B cell (primary cell): ENCODE results near the gene PSTPIP1. TPM values are rescaled to one million over a fixed set of nuclear protein-coding genes. Genes with fewer than 3 reads are reported as not detected.

ENCODE experiments used
- ATAC-seq: fragments of 200-7000 bp; cut with Tn5 transposase; one replicate; pipeline ENCODE4 v1.10.0; 2021; ENCODE audit warnings: low read depth, mild to moderate bottlenecking, moderate number of reproducible peaks, moderate library complexity
- CTCF ChIA-PET: fragments of 350-600 bp; sonication (Branson Sonifier 250); formaldehyde crosslinking; loops from one replicate; lab custom pipeline; 2021; ENCODE audit warnings: antibody characterized with exemption, inconsistent platforms; lab: Charles Lee
- POLR2A ChIA-PET: fragments of 350-600 bp; sonication (Branson Sonifier 250); formaldehyde crosslinking; loops from one replicate; lab custom pipeline; 2021; ENCODE audit warnings: antibody characterized with exemption; lab: Charles Lee
- DNase-seq: peaks from one replicate; pipeline ENCODE4 v3.0.0; 2013
- H2AFZ ChIP-seq: 2 replicates; pipeline ENCODE4 v1.6.1; 2012; ENCODE audit warnings: mild to moderate bottlenecking, low read depth, low read length; ENCODE audit not compliant: insufficient read depth, poor library complexity, severe bottlenecking
- H3K27ac ChIP-seq, 2 donors: 1 replicate in 1 of 2; 2 replicates in 1 of 2; pipeline ENCODE4 v1.5.1; 2012 to 2013; ENCODE audit warnings: low read length in 2 of 2, mild to moderate bottlenecking in 2 of 2, moderate library complexity in 1 of 2
- H3K27me3 ChIP-seq, 4 experiments: fragments of 200-600 bp in 1 of 4; sonication (generic) in 1 of 4; replicated peaks in 1 of 4; 1 replicate in 2 of 4; 2 replicates in 2 of 4; pipeline versions ENCODE4 v1.6.1 to v1.7.0; 2013 to 2016; ENCODE audit warnings: low read length in 3 of 4, mild to moderate bottlenecking in 2 of 4, mixed read lengths in 1 of 4, moderate library complexity in 1 of 4; ENCODE audit not compliant: insufficient read depth in 4 of 4, control insufficient read depth in 3 of 4; ENCODE audit errors: control extremely low read depth in 1 of 4
- H3K36me3 ChIP-seq, 2 experiments: replicated peaks in 1 of 2; 1 replicate in 1 of 2; 2 replicates in 1 of 2; pipeline versions ENCODE4 v1.6.1 to v1.7.1; 2013; ENCODE audit warnings: low read length in 1 of 2; ENCODE audit not compliant: insufficient read depth in 2 of 2, control insufficient read depth in 1 of 2; ENCODE audit errors: control extremely low read depth in 1 of 2, extremely low read depth in 1 of 2
- H3K4me1 ChIP-seq, 2 donors: fragments of 200-600 bp in 1 of 2; sonication (generic) in 1 of 2; 1 replicate in 1 of 2; 2 replicates in 1 of 2; pipeline versions ENCODE4 v1.5.1 to v1.6.1; 2013 to 2017; ENCODE audit warnings: low read length in 2 of 2; ENCODE audit not compliant: control insufficient read depth in 2 of 2, insufficient read depth in 2 of 2
- H3K4me2 ChIP-seq: replicated peaks from 2 replicates; pipeline ENCODE3; 2012; ENCODE audit warnings: mild to moderate bottlenecking, low read depth, low read length; ENCODE audit not compliant: poor library complexity, severe bottlenecking
- H3K4me3 ChIP-seq, 5 experiments: fragments of 200-600 bp in 1 of 5; sonication (generic) in 1 of 5; 1 replicate in 3 of 5; 2 replicates in 2 of 5; pipeline versions ENCODE4 v1.5.1 to v1.7.0; 2011 to 2016; ENCODE audit warnings: low read length in 4 of 5, mild to moderate bottlenecking in 4 of 5, low read depth in 2 of 5, control low read depth in 1 of 5, moderate library complexity in 1 of 5; ENCODE audit not compliant: insufficient read depth in 1 of 5; ENCODE audit errors: control extremely low read depth in 1 of 5, extremely low read depth in 1 of 5
- H3K79me2 ChIP-seq: fragments of 200-600 bp; sonication (generic); one replicate; pipeline ENCODE4 v1.6.0; 2016; ENCODE audit warnings: low read length; ENCODE audit not compliant: control insufficient read depth, insufficient read depth
- H3K9ac ChIP-seq: fragments of 200-600 bp; sonication (generic); 2 replicates; pipeline ENCODE4 v1.6.1; 2017; ENCODE audit warnings: mild to moderate bottlenecking, low read length, moderate library complexity
- H3K9me3 ChIP-seq, 3 donors: one replicate each; pipeline versions ENCODE4 v1.6.1 to v1.7.1; 2013; ENCODE audit warnings: low read length in 2 of 3; ENCODE audit not compliant: control insufficient read depth in 2 of 3, insufficient read depth in 1 of 3; ENCODE audit errors: control extremely low read depth in 1 of 3
- H4K20me1 ChIP-seq: 2 replicates; pipeline ENCODE4 v1.6.0; 2012; ENCODE audit warnings: mild to moderate bottlenecking, low read length; ENCODE audit not compliant: insufficient read depth, control insufficient read depth, poor library complexity, severe bottlenecking
- H3K27ac Mint-ChIP-seq: one replicate; pipeline ENCODE4 v1.8.0; 2021; ENCODE audit warnings: mixed read lengths
- H3K27me3 Mint-ChIP-seq: one replicate; pipeline ENCODE4 v1.8.0; 2021; ENCODE audit warnings: mixed read lengths
- H3K4me1 Mint-ChIP-seq: one replicate; pipeline ENCODE4 v1.8.0; 2021; ENCODE audit warnings: mixed read lengths
- H3K4me3 Mint-ChIP-seq: one replicate; pipeline ENCODE4 v1.8.0; 2021; ENCODE audit warnings: mixed read lengths
- H3K9me3 Mint-ChIP-seq: one replicate; pipeline ENCODE4 v1.8.0; 2022; ENCODE audit warnings: mixed read lengths; ENCODE audit not compliant: insufficient read depth
- EZH2 ChIP-seq: IDR thresholded peaks from 2 replicates; pipeline ENCODE4 v1.6.1; 2012; ENCODE audit warnings: borderline replicate concordance, low read depth, mild to moderate bottlenecking, moderate library complexity, low read length; ENCODE audit not compliant: insufficient read depth, poor library complexity, severe bottlenecking
- WGBS: methylation state at CpG from one replicate; pipeline ENCODE4 v1.1.5; 2013; ENCODE audit warnings: missing lambda C conversion rate; ENCODE audit not compliant: insufficient coverage; 5-methylcytosine and 5-hydroxymethylcytosine counted together
- intact Hi-C: fragments of 100-400 bp; cut with micrococcal nuclease; formaldehyde crosslinking; loops from one replicate; pipeline ENCODE4 v1.10.0; 2022
- polyA plus RNA-seq: library from polyadenylated mRNA; depleted of rRNA; stranded (reverse); fragments of >200 nt; gene quantifications from 2 replicates; pipeline ENCODE4 v1.2.3, GENCODE V29; 2012
- total RNA-seq, 2 donors: library from RNA; stranded (reverse); fragments of 120-200 nt in 1 of 2; gene quantifications; 1 replicate in 1 of 2; 2 replicates in 1 of 2; pipeline versions ENCODE4 v1.2.3 to v1.2.4, GENCODE V29; 2013 to 2022
- TF ChIP-seq, protein P1 (sequence below): fragments of 200-600 bp; IDR thresholded peaks from one replicate; pipeline ENCODE4 v1.8.0; 2022; ENCODE audit warnings: antibody characterized with exemption, mild to moderate bottlenecking

Gene PSTPIP1
- total and polyA plus RNA-seq, 2 donors (not counting 1 experiment from before 2014, with no cell fraction given): 69.0 to 79.3 TPM

GRCh38 chr15:76972389-76973361 is 22.3 kb upstream of the PSTPIP1 start:
- H3K27me3 Mint-ChIP-seq: no peaks in the 10 kb centered on the region
- H3K4me1 ChIP-seq: peaks cover 3 to 6% of the 10 kb centered on the region in 2 donors
- H3K4me1 Mint-ChIP-seq: peaks cover 3% of the 10 kb centered on the region
- 82% methylated on average over 9 of the region's 21 CpGs for WGBS
- no peak overlapping the region for H3K27ac ChIP-seq
- ChIA-PET POLR2A (no interaction called here), CTCF (interaction anchor here (0.7 to 3.0 kb wide), 25 partner anchors 9 to 571 kb away, joined by 3 to 67 read pairs (median 4); partner anchors contain the start of gene PSTPIP1)
- H3K4me3 ChIP-seq: no peak overlapping the region
- intact Hi-C loops: loop anchor here (1.0 kb wide), 1 partner anchor 59 kb away; no protein-coding TSS in a partner anchor
- H3K4me2 ChIP-seq: no peak overlapping the region
- H2AFZ ChIP-seq: no peak overlapping the region
- H3K4me3 Mint-ChIP-seq: no peak overlapping the region
- H4K20me1 ChIP-seq: no peaks in the 10 kb centered on the region
- H3K79me2 ChIP-seq: no peaks in the 10 kb centered on the region
- no peaks in the 10 kb centered on the region for H3K9me3 ChIP-seq
- ATAC-seq (no peak), DNase-seq (no peak)
- no peak overlapping the region for H3K9ac ChIP-seq
- no peak for TF ChIP-seq EZH2
- TF ChIP-seq, protein P1, sequence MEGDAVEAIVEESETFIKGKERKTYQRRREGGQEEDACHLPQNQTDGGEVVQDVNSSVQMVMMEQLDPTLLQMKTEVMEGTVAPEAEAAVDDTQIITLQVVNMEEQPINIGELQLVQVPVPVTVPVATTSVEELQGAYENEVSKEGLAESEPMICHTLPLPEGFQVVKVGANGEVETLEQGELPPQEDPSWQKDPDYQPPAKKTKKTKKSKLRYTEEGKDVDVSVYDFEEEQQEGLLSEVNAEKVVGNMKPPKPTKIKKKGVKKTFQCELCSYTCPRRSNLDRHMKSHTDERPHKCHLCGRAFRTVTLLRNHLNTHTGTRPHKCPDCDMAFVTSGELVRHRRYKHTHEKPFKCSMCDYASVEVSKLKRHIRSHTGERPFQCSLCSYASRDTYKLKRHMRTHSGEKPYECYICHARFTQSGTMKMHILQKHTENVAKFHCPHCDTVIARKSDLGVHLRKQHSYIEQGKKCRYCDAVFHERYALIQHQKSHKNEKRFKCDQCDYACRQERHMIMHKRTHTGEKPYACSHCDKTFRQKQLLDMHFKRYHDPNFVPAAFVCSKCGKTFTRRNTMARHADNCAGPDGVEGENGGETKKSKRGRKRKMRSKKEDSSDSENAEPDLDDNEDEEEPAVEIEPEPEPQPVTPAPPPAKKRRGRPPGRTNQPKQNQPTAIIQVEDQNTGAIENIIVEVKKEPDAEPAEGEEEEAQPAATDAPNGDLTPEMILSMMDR: no peak
- H3K27ac Mint-ChIP-seq: no peak overlapping the region
- no peaks in the 10 kb centered on the region for H3K36me3 ChIP-seq
- no peaks in the 10 kb centered on the region for H3K27me3 ChIP-seq
- H3K9me3 Mint-ChIP-seq: no peaks in the 10 kb centered on the region

GRCh38 chr15:76973362-76973743 is 21.6 kb upstream of the PSTPIP1 start:
- no peak for TF ChIP-seq EZH2
- TF ChIP-seq, protein P1: peak; percentile 48
- 2% methylated on average over 4 of the region's 4 CpGs for WGBS

More at GRCh38 chr15:76973362-76973743, 21.6 kb upstream of the PSTPIP1 start:
- H2AFZ ChIP-seq: no peak overlapping the region
- no peak overlapping the region for H3K27ac ChIP-seq
- H3K4me2 ChIP-seq: no peak overlapping the region
- no peak for ATAC-seq
- no peaks in the 10 kb centered on the region for H3K36me3 ChIP-seq
- no peaks in the 10 kb centered on the region for H3K9me3 ChIP-seq
- H3K27me3 ChIP-seq: no peaks in the 10 kb centered on the region
- no peaks in the 10 kb centered on the region for H3K79me2 ChIP-seq
- H3K4me3 ChIP-seq: no peak overlapping the region
- H3K4me1 Mint-ChIP-seq: peaks cover 3% of the 10 kb centered on the region
- no peak overlapping the region for H3K4me3 Mint-ChIP-seq
- intact Hi-C loops: loop anchor here (1.0 kb wide), 1 partner anchor 58 kb away; no protein-coding TSS in a partner anchor
- DNase-seq: peak; percentile 63
- no peaks in the 10 kb centered on the region for H4K20me1 ChIP-seq
- H3K4me1 ChIP-seq: peaks cover 3 to 6% of the 10 kb centered on the region in 2 donors
- no peak overlapping the region for H3K9ac ChIP-seq
- no peak overlapping the region for H3K27ac Mint-ChIP-seq
- H3K27me3 Mint-ChIP-seq: no peaks in the 10 kb centered on the region
- no peaks in the 10 kb centered on the region for H3K9me3 Mint-ChIP-seq
- CTCF ChIA-PET: interaction anchor here (0.7 to 3.0 kb wide), 24 partner anchors 9 to 570 kb away, joined by 3 to 67 read pairs (median 4); partner anchors contain the start of gene PSTPIP1
- POLR2A ChIA-PET: no interaction called here
